Measurements from ENCODE around the gene FNDC3B. TPM values are rescaled to one million over a fixed set of nuclear protein-coding genes. Genes with fewer than 3 reads are reported as not detected.

FNDC3B gene
- total RNA-seq, 1 donor from 2014 or later, result 29.5 TPM

DNA sequence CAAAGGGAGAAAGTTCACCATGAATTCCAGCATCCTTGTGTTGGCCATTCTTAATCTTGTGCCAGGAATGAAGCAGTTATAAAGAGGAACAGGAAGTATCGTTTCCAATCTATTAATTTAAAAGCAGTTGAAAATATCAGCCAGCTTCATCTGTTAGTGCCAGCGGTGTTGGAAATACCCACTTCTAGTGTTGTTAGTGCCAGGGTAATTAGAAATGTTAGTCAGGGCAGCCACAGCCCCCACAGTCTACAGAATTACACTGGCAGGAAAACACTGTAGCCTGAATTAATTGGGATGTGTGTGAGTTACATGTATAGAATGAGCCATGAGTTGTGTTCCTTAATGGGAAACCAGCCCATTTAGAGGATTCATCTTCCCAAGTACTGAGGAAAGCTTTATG, 281.1 kb downstream of the FNDC3B start:
- Mint-ChIP-seq H3K36me3 (peaks cover 42% of the 10 kb centered on the region), H3K27ac (no peak overlapping the region), H3K9me3 (no peaks in the 10 kb centered on the region), H3K4me1 (peaks cover 17% of the 10 kb centered on the region), H3K27me3 (ENCODE audit: insufficient read depth, low read depth) (no peaks in the 10 kb centered on the region), H3K4me3 (no peak overlapping the region)
- no peak for TF ChIP-seq EZH2 (IDR thresholded peaks at IDR 0.05)
- Histone ChIP-seq H3K36me3 (no peaks in the 10 kb centered on the region), H3K4me3 (no peak overlapping the region), H3K27me3 (no peaks in the 10 kb centered on the region), H3K27ac (no peak overlapping the region), H2AFZ (replicated peaks) (no peak overlapping the region), H3K79me2 (ENCODE audit: low read depth) (no peaks in the 10 kb centered on the region), H3K9ac (no peak overlapping the region), H3K4me2 (no peak overlapping the region), H4K20me1 (ENCODE audit: low read depth) (no peaks in the 10 kb centered on the region), H3K9me3 (ENCODE audit: low read depth) (no peaks in the 10 kb centered on the region), H3K4me1 (peaks cover 3% of the 10 kb centered on the region), H3F3A (ENCODE audit: low read depth) (no peaks in the 10 kb centered on the region)
- no peak for DNase-seq (ENCODE audit: low spot score)

DNA sequence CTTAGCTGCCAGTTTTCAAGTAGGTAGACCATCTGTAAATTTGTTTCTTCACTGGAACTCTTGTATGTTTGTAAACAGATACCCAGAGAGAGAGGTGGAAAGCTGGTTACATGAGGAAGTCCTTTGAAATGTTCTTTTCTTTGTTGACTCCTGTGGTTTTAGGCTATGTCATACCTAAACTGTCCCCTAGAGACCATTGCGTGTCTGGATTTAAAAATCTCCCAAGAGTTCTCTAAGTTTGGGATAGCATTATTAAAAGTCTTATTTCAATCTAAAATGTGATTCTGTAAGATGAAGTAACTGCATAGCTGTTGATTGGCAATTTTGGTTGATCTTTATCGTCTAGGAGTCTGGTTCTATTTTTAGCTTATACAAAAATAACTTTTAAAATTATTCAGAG, 281.7 kb downstream of the FNDC3B start:
- no peak overlapping the region for H3K27ac Mint-ChIP-seq
- Histone ChIP-seq H3K9me3 (ENCODE audit: low read depth) (no peaks in the 10 kb centered on the region), H4K20me1 (ENCODE audit: low read depth) (no peaks in the 10 kb centered on the region), H3K4me3 (no peak overlapping the region), H3K4me2 (no peak overlapping the region), H3K27ac (no peak overlapping the region), H3K79me2 (ENCODE audit: low read depth) (no peaks in the 10 kb centered on the region), H2AFZ (replicated peaks) (no peak overlapping the region), H3K36me3 (no peaks in the 10 kb centered on the region), H3K9ac (no peak overlapping the region), H3K4me1 (peaks cover 3% of the 10 kb centered on the region), H3K27me3 (no peaks in the 10 kb centered on the region), H3F3A (ENCODE audit: low read depth) (no peaks in the 10 kb centered on the region)
- TF ChIP-seq, protein P1, sequence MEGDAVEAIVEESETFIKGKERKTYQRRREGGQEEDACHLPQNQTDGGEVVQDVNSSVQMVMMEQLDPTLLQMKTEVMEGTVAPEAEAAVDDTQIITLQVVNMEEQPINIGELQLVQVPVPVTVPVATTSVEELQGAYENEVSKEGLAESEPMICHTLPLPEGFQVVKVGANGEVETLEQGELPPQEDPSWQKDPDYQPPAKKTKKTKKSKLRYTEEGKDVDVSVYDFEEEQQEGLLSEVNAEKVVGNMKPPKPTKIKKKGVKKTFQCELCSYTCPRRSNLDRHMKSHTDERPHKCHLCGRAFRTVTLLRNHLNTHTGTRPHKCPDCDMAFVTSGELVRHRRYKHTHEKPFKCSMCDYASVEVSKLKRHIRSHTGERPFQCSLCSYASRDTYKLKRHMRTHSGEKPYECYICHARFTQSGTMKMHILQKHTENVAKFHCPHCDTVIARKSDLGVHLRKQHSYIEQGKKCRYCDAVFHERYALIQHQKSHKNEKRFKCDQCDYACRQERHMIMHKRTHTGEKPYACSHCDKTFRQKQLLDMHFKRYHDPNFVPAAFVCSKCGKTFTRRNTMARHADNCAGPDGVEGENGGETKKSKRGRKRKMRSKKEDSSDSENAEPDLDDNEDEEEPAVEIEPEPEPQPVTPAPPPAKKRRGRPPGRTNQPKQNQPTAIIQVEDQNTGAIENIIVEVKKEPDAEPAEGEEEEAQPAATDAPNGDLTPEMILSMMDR (IDR thresholded peaks at IDR 0.05), result no peak
- no peak for TF ChIP-seq EZH2 (IDR thresholded peaks at IDR 0.05)
- TF ChIP-seq EZH2phosphoT487 (IDR thresholded peaks at IDR 0.05), result no peak
- H3K36me3 Mint-ChIP-seq, result peaks cover 45% of the 10 kb centered on the region
- no peaks in the 10 kb centered on the region for H3K9me3 Mint-ChIP-seq
- H3K4me1 Mint-ChIP-seq, result peaks cover 17% of the 10 kb centered on the region
- DNase-seq (ENCODE audit: low spot score), result no peak
- H3K27me3 Mint-ChIP-seq (ENCODE audit: insufficient read depth, low read depth), result no peaks in the 10 kb centered on the region
- no peak overlapping the region for H3K4me3 Mint-ChIP-seq

DNA sequence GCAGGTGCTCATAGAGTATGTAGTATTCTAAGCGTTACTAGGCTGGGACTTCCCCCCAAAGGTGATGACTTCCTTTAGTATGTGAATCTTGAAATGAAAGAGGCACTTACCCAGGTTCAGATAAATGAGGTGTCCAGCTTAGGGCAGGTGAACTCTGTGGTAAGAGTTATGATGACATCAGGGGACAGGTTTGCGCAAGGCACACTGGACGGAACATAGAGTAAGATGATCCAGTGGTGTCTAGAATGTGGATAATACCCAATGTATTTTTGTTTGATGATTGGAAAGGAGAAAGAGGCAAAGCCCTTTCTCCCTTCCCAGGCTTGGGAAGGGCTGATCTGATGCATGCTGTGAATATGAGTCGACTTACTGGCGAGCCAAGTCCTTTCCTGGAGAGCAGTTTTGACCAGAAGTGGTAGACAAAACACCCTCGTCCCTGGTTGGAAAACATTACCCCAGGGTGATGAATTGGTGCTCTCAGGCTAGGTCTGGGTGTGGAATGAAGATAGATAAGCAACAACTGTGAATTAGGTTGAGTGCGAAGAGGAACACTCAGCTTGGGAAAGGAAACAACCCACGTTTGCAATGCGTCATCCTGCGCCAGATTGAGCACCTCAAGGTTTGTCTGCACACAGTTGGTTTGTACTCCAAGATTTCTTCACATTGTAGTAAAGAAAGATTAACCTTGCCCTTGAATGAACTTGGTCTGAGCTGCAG, 284.7 kb downstream of the FNDC3B start:
- no peaks in the 10 kb centered on the region for H3K36me3 ChIP-seq
- no peak overlapping the region for H3K9ac ChIP-seq
- no peak for DNase-seq (ENCODE audit: low spot score)
- no peaks in the 10 kb centered on the region for H3K27me3 ChIP-seq
- H3F3A ChIP-seq (ENCODE audit: low read depth), result no peaks in the 10 kb centered on the region
- no peaks in the 10 kb centered on the region for H4K20me1 ChIP-seq (ENCODE audit: low read depth)
- Mint-ChIP-seq H3K27ac (peak overlapping the region; percentile 26), H3K27me3 (ENCODE audit: insufficient read depth, low read depth) (no peaks in the 10 kb centered on the region), H3K36me3 (peaks cover 46% of the 10 kb centered on the region), H3K9me3 (no peaks in the 10 kb centered on the region), H3K4me3 (no peak overlapping the region), H3K4me1 (peaks cover 3% of the 10 kb centered on the region)
- TF ChIP-seq, protein P1 (IDR thresholded peaks at IDR 0.05), result no peak
- TF ChIP-seq EZH2phosphoT487 (IDR thresholded peaks at IDR 0.05), result no peak
- TF ChIP-seq EZH2 (IDR thresholded peaks at IDR 0.05), result no peak
- H3K4me1 ChIP-seq, result no peaks in the 10 kb centered on the region
- no peaks in the 10 kb centered on the region for H3K79me2 ChIP-seq (ENCODE audit: low read depth)
- no peak overlapping the region for H2AFZ ChIP-seq (replicated peaks)
- no peak overlapping the region for H3K4me2 ChIP-seq
- H3K4me3 ChIP-seq, result no peak overlapping the region
- H3K9me3 ChIP-seq (ENCODE audit: low read depth), result no peaks in the 10 kb centered on the region
- H3K27ac ChIP-seq, result no peak overlapping the region

DNA sequence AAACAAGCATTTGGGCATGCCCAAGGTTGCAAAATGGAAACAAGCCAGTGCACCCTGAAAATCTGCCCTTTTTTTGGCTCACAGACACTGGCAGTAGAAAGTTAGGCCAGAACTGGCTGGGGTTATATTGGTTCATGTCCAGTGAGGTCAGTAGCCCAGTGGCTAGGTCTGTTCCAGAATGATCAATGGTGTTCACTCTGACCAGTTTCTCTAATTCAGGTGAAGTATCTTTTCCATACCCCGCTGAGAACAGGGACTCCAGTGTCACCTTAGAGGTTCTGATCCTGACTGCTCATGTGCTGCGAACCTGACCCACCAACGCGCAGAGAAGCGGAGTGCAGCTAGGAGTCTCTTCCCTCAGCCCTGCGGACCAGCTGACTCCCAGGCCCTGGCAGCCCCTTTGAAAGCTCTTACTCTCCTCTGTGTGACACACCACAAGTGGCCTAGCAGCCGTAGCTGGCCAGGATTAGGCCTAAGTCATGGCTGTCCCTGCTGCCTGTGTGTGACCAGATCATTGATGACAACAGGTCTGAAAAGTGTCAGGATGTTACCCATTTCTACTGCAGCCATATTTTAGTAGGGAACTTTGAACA, 285.3 kb downstream of the FNDC3B start:
- H3K27ac Mint-ChIP-seq, result peak overlapping the region; percentile 46
- no peak overlapping the region for H3K27ac ChIP-seq

More for the DNA sequence above, 285.3 kb downstream of the FNDC3B start:
- TF ChIP-seq, protein P1 (IDR thresholded peaks at IDR 0.05), result no peak
- TF ChIP-seq EZH2 (IDR thresholded peaks at IDR 0.05) (no peak), EZH2phosphoT487 (IDR thresholded peaks at IDR 0.05) (no peak)
- DNase-seq (ENCODE audit: low spot score), result no peak
- no peaks in the 10 kb centered on the region for H4K20me1 ChIP-seq (ENCODE audit: low read depth)
- no peaks in the 10 kb centered on the region for H3K36me3 ChIP-seq
- no peaks in the 10 kb centered on the region for H3K4me1 ChIP-seq
- no peak overlapping the region for H3K4me2 ChIP-seq
- peaks cover 3% of the 10 kb centered on the region for H3K4me1 Mint-ChIP-seq
- H3K9me3 Mint-ChIP-seq, result no peaks in the 10 kb centered on the region
- no peaks in the 10 kb centered on the region for H3F3A ChIP-seq (ENCODE audit: low read depth)
- no peak overlapping the region for H3K9ac ChIP-seq
- no peaks in the 10 kb centered on the region for H3K27me3 Mint-ChIP-seq (ENCODE audit: insufficient read depth, low read depth)
- H3K9me3 ChIP-seq (ENCODE audit: low read depth), result no peaks in the 10 kb centered on the region
- H3K36me3 Mint-ChIP-seq, result peaks cover 45% of the 10 kb centered on the region
- H2AFZ ChIP-seq (replicated peaks), result no peak overlapping the region
- no peak overlapping the region for H3K4me3 Mint-ChIP-seq
- H3K4me3 ChIP-seq, result no peak overlapping the region
- no peaks in the 10 kb centered on the region for H3K27me3 ChIP-seq
- no peaks in the 10 kb centered on the region for H3K79me2 ChIP-seq (ENCODE audit: low read depth)

Measured in neural progenitor cell (in vitro differentiated cells).